IMR-90 (cell line): ENCODE measurements around the gene MYD88. TPM values are rescaled to one million over a fixed set of nuclear protein-coding genes. Genes with fewer than 3 reads are reported as not detected.

Source experiments
- ATAC-seq: fragments of 200-7000 bp; cut with Tn5 transposase; 2 replicates; pipeline ENCODE4 v1.9.1; 2020; ENCODE audit warnings: low read depth, mild to moderate bottlenecking, moderate library complexity
- BruUV-seq: library from RNA; stranded (reverse); fragments of 400-500 nt; replicated peaks from 2 replicates; lab custom pipeline; 2021; lab: Mats Ljungman, UMichigan
- CTCF ChIA-PET: fragments of 300-600 bp; formaldehyde crosslinking; extraction: SDS; loops from one replicate; lab custom pipeline; 2021; ENCODE audit warnings: antibody characterized with exemption; lab: Yijun Ruan, JAX
- POLR2A ChIA-PET: fragments of 300-600 bp; sonication (Branson Sonifier 250); formaldehyde crosslinking; loops from one replicate; lab custom pipeline; 2022; ENCODE audit warnings: antibody characterized with exemption; ENCODE audit not compliant: unreplicated experiment; lab: Charles Lee
- DNase-seq: peaks from one replicate; pipeline ENCODE4 v3.0.0; 2013
- H2AFZ ChIP-seq: replicated peaks from 2 replicates; pipeline ENCODE3; 2013; ENCODE audit warnings: low read length, mild to moderate bottlenecking; ENCODE audit not compliant: poor library complexity
- H2AK5ac ChIP-seq: 2 replicates; pipeline ENCODE4 v1.6.1; 2013; ENCODE audit warnings: low read depth, low read length, inconsistent platforms
- H2AK9ac ChIP-seq: replicated peaks from 2 replicates; pipeline ENCODE3; 2013; ENCODE audit warnings: mild to moderate bottlenecking, low read depth, low read length, moderate library complexity; ENCODE audit not compliant: poor library complexity
- H2BK120ac ChIP-seq: 2 replicates; pipeline ENCODE4 v1.6.1; 2013; ENCODE audit warnings: low read depth, low read length, inconsistent platforms
- H2BK15ac ChIP-seq: 3 replicates; pipeline ENCODE4 v1.6.1; 2013; ENCODE audit warnings: low read depth, low read length, inconsistent platforms
- H2BK20ac ChIP-seq: 2 replicates; pipeline ENCODE4 v1.6.1; 2013; ENCODE audit warnings: low read depth, mild to moderate bottlenecking, inconsistent platforms, low read length, moderate library complexity
- H2BK5ac ChIP-seq: 2 replicates; pipeline ENCODE4 v1.6.1; 2013; ENCODE audit warnings: mild to moderate bottlenecking, low read depth, low read length, inconsistent platforms; ENCODE audit not compliant: poor library complexity, severe bottlenecking
- H3K14ac ChIP-seq: replicated peaks from 2 replicates; pipeline ENCODE4 v1.6.1; 2013; ENCODE audit warnings: low read depth, low read length, inconsistent platforms
- H3K18ac ChIP-seq: 2 replicates; pipeline ENCODE4 v1.6.1; 2013; ENCODE audit warnings: low read depth, low read length, control low read depth
- H3K23ac ChIP-seq: 2 replicates; pipeline ENCODE4 v1.6.1; 2013; ENCODE audit warnings: low read depth, low read length, inconsistent platforms
- H3K27ac ChIP-seq: 2 replicates; pipeline ENCODE4 v1.5.1; 2013; ENCODE audit warnings: mild to moderate bottlenecking, control low read depth, low read length; ENCODE audit not compliant: insufficient read depth
- H3K27me3 ChIP-seq: 2 replicates; pipeline ENCODE4 v1.6.1; 2013; ENCODE audit warnings: low read length; ENCODE audit not compliant: control insufficient read depth, insufficient read depth
- H3K36me3 ChIP-seq: 2 replicates; pipeline ENCODE4 v1.6.1; 2013; ENCODE audit warnings: low read length, mixed read lengths; ENCODE audit not compliant: control insufficient read depth, insufficient read depth
- H3K4ac ChIP-seq: 2 replicates; pipeline ENCODE4 v1.6.1; 2013; ENCODE audit warnings: low read depth, low read length, inconsistent platforms
- H3K4me1 ChIP-seq: 2 replicates; pipeline ENCODE4 v1.6.1; 2013; ENCODE audit warnings: low read length, mixed read lengths; ENCODE audit not compliant: control insufficient read depth, insufficient read depth
- H3K4me2 ChIP-seq: 2 replicates; pipeline ENCODE4 v1.6.1; 2013; ENCODE audit warnings: low read depth, mild to moderate bottlenecking, control low read depth, low read length, moderate library complexity
- H3K4me3 ChIP-seq: 2 replicates; pipeline ENCODE4 v1.5.1; 2013; ENCODE audit warnings: low read depth, mild to moderate bottlenecking, control low read depth, low read length, moderate library complexity; ENCODE audit not compliant: insufficient read depth
- H3K56ac ChIP-seq: 2 replicates; pipeline ENCODE4 v1.6.1; 2013; ENCODE audit warnings: low read length, inconsistent platforms; ENCODE audit not compliant: insufficient read depth; ENCODE audit errors: extremely low read depth
- H3K79me1 ChIP-seq, 2 experiments: 2 replicates each; pipeline ENCODE4 v1.6.1; 2013; ENCODE audit warnings: low read length in 2 of 2, inconsistent platforms in 1 of 2, low read depth in 1 of 2
- H3K9ac ChIP-seq: 2 replicates; pipeline ENCODE4 v1.6.1; 2013; ENCODE audit warnings: low read depth, low read length, control low read depth
- H3K9me1 ChIP-seq: 2 replicates; pipeline ENCODE4 v1.6.1; 2013; ENCODE audit warnings: low read length, inconsistent platforms; ENCODE audit not compliant: insufficient read depth
- H3K9me3 ChIP-seq: 2 replicates; pipeline ENCODE4 v1.6.1; 2013; ENCODE audit warnings: low read length; ENCODE audit not compliant: control insufficient read depth, insufficient read depth
- H4K20me1 ChIP-seq: 2 replicates; pipeline ENCODE4 v1.6.1; 2013; ENCODE audit warnings: low read length, inconsistent platforms; ENCODE audit not compliant: insufficient read depth
- H4K5ac ChIP-seq: 2 replicates; pipeline ENCODE4 v1.6.1; 2013; ENCODE audit warnings: mild to moderate bottlenecking, low read depth, low read length, control low read depth
- H4K8ac ChIP-seq, 2 experiments: 2 replicates each; pipeline ENCODE4 v1.6.1; 2013; ENCODE audit warnings: low read depth in 2 of 2, low read length in 2 of 2, control low read depth in 1 of 2, inconsistent platforms in 1 of 2
- H4K91ac ChIP-seq: 2 replicates; pipeline ENCODE4 v1.6.1; 2013; ENCODE audit warnings: low read depth, low read length, inconsistent platforms; ENCODE audit not compliant: insufficient read depth
- BHLHE40 ChIP-seq: fragments of 150-350 bp; IDR thresholded peaks from 2 replicates; pipeline ENCODE4 v1.6.1; 2016; ENCODE audit warnings: mild to moderate bottlenecking, low read depth, low read length
- CEBPB ChIP-seq: IDR thresholded peaks from 2 replicates; pipeline ENCODE4 v1.6.1; 2012; ENCODE audit warnings: low read depth, low read length, improper control_type of control experiment
- CHD1 ChIP-seq: IDR thresholded peaks from 2 replicates; pipeline ENCODE4 v1.6.1; 2012; ENCODE audit warnings: low read depth, low read length, improper control_type of control experiment
- CTCF ChIP-seq: conservative IDR thresholded peaks from 2 replicates; pipeline ENCODE4 v1.5.1; 2012; ENCODE audit warnings: mild to moderate bottlenecking, low read depth, low read length, improper control_type of control experiment
- FOS ChIP-seq: fragments of 150-350 bp; IDR thresholded peaks from 2 replicates; pipeline ENCODE4 v1.6.1; 2016; ENCODE audit warnings: low read depth, low read length
- MAZ ChIP-seq: IDR thresholded peaks from 2 replicates; pipeline ENCODE4 v1.6.1; 2012; ENCODE audit warnings: low read depth, mild to moderate bottlenecking, low read length, improper control_type of control experiment, moderate library complexity, borderline replicate concordance
- NFE2L2 ChIP-seq: fragments of 150-350 bp; IDR thresholded peaks from 2 replicates; pipeline ENCODE4 v1.6.1; 2016; ENCODE audit warnings: low read depth, mild to moderate bottlenecking, low read length
- SMC3 ChIP-seq: fragments of 150-350 bp; IDR thresholded peaks from 2 replicates; pipeline ENCODE4 v1.6.1; 2016; ENCODE audit warnings: low read depth, mild to moderate bottlenecking, antibody characterized with exemption, low read length, moderate library complexity
- USF2 ChIP-seq: fragments of 150-350 bp; IDR thresholded peaks from 2 replicates; pipeline ENCODE4 v1.6.1; 2017; ENCODE audit warnings: mild to moderate bottlenecking, antibody characterized with exemption, low read length, low read depth
- WGBS, 2 experiments: methylation state at CpG; one replicate each; pipeline versions ENCODE4 v1.1.5 to v1.1.7; 2013; ENCODE audit warnings: missing lambda C conversion rate in 2 of 2; ENCODE audit not compliant: insufficient read length in 1 of 2; ENCODE audit errors: extremely low coverage in 2 of 2; 5-methylcytosine and 5-hydroxymethylcytosine counted together
- dilution Hi-C: fragments of 300-500 bp; cut with HindIII; formaldehyde crosslinking; loops from one replicate; pipeline ENCODE4 v1.14.3; 2018; ENCODE audit warnings: low sequenced_read_pairs; ENCODE audit not compliant: unreplicated experiment
- in situ Hi-C: fragments of 300-500 bp; cut with MboI; formaldehyde crosslinking; loops from 3 replicates; pipeline ENCODE4 v1.14.3; 2019; ENCODE audit warnings: low sequenced_read_pairs, inconsistent platforms, mixed read lengths
- intact Hi-C: fragments of 100-400 bp; cut with micrococcal nuclease; formaldehyde crosslinking; loops from 2 replicates; pipeline ENCODE4 v1.10.0; 2022
- polyA plus RNA-seq, 3 experiments: library from polyadenylated mRNA; depleted of rRNA; stranded (reverse); fragments of >200 nt; gene quantifications; 2 replicates each; pipeline ENCODE4 v1.2.3, GENCODE V29; 2012; ENCODE audit warnings: low replicate concordance in 1 of 3
- total RNA-seq: library from RNA; depleted of rRNA; stranded (reverse); fragments of >200 nt; gene quantifications from 2 replicates; pipeline ENCODE4 v1.2.3, GENCODE V29; 2012

Gene MYD88
- total and polyA plus RNA-seq, 2 of the 4 experiments (the other 2 are of a cell fraction) = 9.3 to 39.8 TPM

GRCh38 chr3:38139652-38140051, 1.2 kb downstream of the MYD88 start:
- H2BK5ac ChIP-seq = no peak overlapping the region
- no peaks in the 10 kb centered on the region for H3K27me3 ChIP-seq
- no peak overlapping the region for H4K5ac ChIP-seq
- dilution Hi-C loops = no loop called here
- no peak overlapping the region; the same call in 1 of the 2 replicates for H2AK5ac ChIP-seq
- H2BK120ac ChIP-seq = no peak overlapping the region
- DNase-seq (no peak), ATAC-seq (no peak)
- H4K91ac ChIP-seq = no peak overlapping the region
- H2BK20ac ChIP-seq = no peak overlapping the region
- no peaks in the 10 kb centered on the region for H3K9me3 ChIP-seq
- intact Hi-C loops = loop anchor here (2.0 kb wide), 1 partner anchor 57 kb away; no protein-coding TSS in a partner anchor
- peaks cover 19% of the 10 kb centered on the region for H3K36me3 ChIP-seq
- peak overlapping the region; percentile 66; the same call in 1 of the 2 replicates for H3K23ac ChIP-seq
- peaks cover 27 to 63% of the 10 kb centered on the region in 2 experiments for H3K79me1 ChIP-seq
- no CpG with 5 or more reads among the region's 7 CpGs for WGBS, 2 experiments
- no TSS peak for BruUV-seq
- peak overlapping the region; percentile 73 for H3K14ac ChIP-seq
- peak overlapping the region in 1 of 2 experiments; percentile 90; a peak in 3 of 4 replicates for H4K8ac ChIP-seq
- no peak overlapping the region for H3K18ac ChIP-seq
- H3K9me1 ChIP-seq = peaks cover 24% of the 10 kb centered on the region
- H3K4me1 ChIP-seq = peaks cover 13% of the 10 kb centered on the region
- H2BK15ac ChIP-seq = no peak overlapping the region
- CTCF ChIA-PET = interaction anchor here (0.6 kb wide), 1 partner anchor 159 kb away, joined by 3 read pairs; no protein-coding TSS in a partner anchor
- no peak overlapping the region for H3K27ac ChIP-seq
- in situ Hi-C loops = loop anchor here (10.0 kb wide), 1 partner anchor 345 kb away; no protein-coding TSS in a partner anchor
- H3K4me3 ChIP-seq = peak overlapping the region; percentile 96; the same call in 1 of the 2 replicates
- H3K9ac ChIP-seq = 0 out of 2 replicates have a peak overlapping the region, but pooled peaks have one; percentile 95
- no peak overlapping the region for H3K56ac ChIP-seq
- TF ChIP-seq MAZ (no peak), BHLHE40 (no peak), FOS (no peak), CTCF (no peak), CHD1 (no peak), SMC3 (no peak), CEBPB (no peak), NFE2L2 (no peak), USF2 (no peak)
- H2AFZ ChIP-seq = peak overlapping the region; percentile 96
- H2AK9ac ChIP-seq = peak overlapping the region; percentile 89
- POLR2A ChIA-PET = interaction anchor here (0.8 kb wide), 1 partner anchor 25 kb away, joined by 3 read pairs; the partner anchor contains the start of gene OXSR1
- no peaks in the 10 kb centered on the region for H4K20me1 ChIP-seq
- H3K4ac ChIP-seq = peak overlapping the region; percentile 95; the same call in 1 of the 2 replicates
- H3K4me2 ChIP-seq = peak overlapping the region; percentile 98
